DMS53 treated with DMSO at 0.1 percent for 48 hours (cell line): ENCODE data around the gene JMJD6.
"Not testable (repeated sequence)": the region's sequence is repeated elsewhere in the genome, so short reads cannot be mapped to it uniquely, and the experiment has no call there.

Source experiments
- DNase-seq: peaks from one replicate; lab custom pipeline; 2025; ENCODE audit not compliant: unreplicated experiment; lab: John Stamatoyannopoulos, UW

JMJD6 gene

DNA sequence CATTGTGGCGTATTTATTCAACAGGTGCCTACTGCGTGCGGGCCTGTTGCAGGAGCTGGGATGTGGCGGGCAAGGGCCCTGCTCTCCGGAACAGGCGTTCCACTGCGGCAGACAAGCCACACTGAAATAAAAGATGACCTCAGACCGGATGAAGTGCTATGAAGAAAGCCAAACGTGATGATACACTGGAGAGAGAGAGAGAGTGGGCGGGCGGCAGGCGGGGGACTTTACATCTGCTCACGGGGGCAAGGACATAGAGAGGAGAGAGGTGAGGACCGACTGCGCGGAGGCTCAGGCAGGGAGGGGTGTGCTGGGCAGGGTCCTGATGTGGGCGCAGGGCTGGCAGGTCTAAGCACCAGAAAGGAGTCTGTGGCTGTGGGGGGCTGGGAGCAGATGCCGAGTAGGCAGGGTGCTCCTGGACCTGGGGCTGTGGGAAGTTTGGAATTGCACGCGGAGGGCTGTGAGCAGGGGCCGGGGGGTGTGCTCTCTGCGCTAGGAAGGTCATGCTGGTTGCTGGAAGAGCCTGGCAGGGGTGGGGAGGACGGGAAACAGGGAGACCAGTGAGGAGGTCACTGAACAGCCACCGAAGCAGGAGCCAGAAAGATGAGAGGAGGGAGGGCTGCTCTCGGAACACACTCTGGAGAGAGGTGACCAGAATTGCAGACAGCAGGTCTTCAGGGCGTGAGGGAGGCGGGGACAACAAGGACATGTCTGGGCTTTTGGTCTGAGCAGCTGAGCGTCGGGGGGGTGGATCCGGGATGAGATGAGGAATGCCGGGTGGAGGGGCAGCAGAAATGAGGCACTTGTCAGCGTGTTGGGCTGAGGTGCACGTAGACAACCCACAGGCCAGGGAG, 25.6 kb downstream of the JMJD6 start:
- DNase-seq: no peak

DNA sequence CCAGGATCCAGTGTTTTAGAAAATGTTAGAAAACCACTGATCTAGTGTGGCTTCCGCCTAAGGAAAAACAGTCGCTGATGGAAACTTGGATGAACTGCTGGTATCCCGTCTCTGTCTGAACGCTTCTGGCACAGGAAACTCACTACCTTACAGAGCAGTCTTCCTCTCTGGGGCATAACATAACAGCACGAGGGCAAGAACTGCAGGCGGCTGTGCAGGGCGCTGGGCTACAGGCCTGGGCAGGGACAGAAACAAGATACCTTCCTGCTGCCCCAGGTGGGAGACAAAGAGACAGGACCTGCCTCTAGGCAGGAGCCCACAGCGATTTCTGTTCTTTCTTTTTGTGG, 26.2 kb downstream of the JMJD6 start:
- DNase-seq: no peak

DNA sequence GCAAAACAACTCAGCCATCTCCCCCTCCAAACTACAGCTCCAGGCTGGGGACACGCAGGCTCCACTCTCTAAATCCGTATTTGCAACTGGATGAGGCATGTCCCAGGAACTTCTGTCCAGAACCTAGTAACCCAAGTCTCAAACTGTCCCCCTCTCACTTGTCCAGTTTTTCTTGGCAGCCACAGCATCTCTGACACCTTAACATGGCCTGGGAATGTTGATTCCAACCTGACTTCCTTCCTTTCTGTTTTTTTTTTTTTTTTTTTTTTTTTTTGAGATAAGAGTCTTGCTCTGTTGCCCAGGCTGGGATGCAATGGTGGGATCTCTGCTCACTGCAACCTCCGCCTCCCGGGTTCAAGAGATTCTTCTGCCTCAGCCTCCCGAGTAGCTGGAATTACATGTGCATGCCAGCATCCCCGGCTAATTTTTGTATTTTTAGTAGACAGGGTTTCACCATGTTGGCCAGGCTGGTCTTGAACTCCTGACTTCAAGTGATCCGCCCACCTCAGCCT, 27.9 kb downstream of the JMJD6 start:
- not testable (repeated sequence) for DNase-seq

DNA sequence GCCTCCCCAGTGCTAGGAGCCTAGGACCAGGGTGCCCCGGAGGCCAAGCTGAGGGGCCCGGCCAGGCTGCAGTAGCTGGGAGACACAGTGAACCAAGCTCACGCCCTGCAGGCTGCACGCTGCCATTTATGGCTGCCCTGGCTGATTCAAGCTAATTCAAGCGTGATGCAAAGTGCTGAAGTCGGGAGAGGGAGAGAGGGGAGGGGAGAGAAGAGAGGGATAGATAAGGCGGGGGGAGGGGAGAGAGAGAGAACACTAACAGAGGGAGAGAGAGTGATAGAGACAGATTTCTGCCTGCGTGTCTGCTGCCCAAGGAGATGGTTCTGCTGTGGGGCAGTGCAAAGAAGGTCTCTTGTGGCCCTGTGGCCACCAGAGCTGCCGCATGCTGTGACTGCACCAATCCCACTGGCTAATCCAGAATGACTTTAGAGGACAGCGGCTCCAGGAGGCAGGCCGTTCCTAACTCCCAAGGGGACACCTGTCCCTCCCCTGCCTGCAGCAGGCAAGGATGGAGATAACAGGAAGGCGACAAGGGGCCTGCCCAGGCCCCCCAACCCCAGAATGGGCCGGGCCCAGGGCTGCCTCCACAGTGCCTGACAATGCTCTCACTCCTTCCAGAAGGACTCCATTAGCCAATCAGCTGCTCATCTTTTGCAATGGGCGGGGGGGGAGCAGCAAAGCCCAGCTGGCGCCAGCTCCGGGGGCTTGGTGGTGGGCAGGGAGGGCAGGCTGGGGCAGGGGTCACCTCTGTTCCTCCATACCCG, 28.5 kb downstream of the JMJD6 start:
- DNase-seq: no peak

DNA sequence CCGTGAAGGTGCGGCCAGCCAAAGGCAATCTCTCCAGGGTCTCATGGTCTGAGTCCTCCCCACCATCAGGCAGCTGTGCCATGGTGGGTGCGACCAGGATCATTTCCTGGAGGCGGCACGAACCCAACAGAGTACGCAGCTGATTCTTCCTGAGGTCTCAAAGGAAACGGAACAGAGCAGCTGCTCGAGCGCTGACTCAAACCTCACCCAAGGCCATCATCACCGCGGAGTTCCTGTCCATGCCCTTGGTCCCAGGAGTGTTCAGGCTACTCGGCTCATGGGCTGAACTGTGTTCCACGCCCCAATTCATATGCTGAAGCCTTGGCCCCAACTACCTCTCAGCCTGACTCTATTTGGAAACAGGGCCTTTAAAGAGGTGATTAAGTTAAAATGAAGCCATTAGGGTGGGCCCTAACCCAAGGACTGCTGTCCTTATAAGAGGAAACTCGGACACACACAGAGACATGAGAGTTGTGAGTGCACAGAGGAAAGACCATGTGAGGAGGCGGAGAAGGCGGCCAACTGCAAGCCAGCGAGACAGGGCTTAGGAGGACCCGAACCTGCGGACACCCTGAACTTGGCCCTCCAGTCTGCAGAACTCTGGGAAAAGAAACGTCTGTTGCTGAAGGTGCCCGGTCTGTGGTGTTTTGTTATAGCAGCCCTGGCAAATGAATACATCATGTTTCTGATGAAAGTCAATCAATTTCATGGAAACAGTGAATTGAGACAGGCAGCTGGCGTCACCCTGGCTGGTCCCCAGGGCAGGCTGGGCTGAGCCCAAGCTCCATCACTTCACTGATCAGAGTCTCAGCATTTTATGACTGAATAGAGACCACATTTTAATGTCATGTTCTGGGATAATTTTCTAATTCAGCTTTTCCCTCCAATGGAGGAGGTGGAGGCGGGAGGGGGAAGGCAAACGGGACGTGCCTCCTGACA, 29.4 kb downstream of the JMJD6 start:
- no peak for DNase-seq

DNA sequence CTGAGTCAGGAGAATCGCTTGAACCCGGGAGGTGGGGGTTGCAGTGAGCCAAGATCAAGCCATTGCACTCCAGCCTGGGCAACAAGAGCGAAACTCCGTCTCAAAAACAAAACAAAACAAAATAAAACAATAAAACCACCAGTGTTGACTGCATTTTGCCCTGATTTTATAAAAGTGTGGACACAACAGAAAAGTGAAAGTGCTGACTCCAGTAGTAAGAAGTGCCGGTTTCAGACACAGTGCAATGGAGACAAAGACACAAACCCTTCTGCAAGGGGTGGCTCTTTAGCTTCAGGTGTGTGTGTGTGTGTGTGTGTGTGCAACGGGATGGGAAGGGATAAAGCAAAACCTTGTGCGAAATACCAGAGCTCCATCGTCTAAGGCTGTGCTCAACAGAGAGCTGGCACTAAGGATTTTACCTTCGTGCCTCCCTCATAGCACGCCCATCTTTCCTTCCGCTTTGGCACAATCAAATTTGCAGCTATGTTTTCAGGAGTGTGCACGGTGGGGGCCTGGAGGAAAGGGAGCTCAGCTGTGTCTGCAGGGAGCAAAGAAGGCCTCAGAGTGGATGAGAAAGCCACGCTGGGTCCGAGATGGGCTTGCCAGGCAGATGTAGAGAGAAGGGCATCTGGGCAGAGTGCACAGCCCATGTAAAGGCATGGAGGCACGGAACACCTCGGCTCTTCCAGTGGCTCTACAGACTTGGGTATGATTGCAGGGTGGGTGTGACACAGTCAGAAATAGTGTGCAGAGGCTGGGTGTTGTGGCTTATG, 31.2 kb downstream of the JMJD6 start:
- DNase-seq: no peak

DNA sequence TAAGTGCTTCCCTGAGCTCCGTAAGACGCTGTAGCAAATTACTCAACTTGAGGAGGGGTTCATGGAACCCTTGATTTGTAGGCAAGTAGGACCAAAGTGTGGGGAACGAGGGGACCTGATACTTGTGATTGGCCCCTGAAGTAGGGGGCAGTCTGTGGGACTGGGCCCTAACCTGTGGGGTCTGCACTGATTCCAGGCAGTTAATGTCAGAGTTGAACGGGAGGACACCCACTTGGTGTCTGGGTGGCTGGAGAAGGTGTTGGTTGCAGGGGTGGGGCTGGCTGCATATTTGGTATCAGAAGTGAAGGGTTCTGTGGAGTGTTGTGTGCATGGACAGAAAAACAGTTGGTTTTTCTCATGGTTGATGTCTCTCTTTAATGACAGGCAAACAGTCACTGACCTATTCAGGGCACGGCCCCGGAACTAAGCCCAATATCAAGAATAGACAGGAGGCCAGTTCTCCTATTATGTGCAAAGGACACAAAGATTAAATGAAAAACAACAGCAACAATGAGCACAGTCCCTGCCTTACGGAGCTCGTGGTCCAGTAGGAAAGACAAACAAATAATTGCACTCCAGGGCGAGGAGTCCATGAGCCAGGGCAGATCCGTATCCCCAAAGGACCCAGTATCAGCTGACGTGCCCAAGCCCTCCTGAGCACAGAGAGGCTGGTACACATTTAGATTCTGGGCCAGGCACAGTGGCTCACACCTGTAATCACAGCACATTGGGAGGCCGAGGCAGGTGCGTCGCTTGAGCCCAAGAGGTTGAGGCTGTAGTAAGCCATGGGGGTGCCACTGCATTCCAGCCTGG, 34.8 kb downstream of the JMJD6 start:
- DNase-seq: no peak

DNA sequence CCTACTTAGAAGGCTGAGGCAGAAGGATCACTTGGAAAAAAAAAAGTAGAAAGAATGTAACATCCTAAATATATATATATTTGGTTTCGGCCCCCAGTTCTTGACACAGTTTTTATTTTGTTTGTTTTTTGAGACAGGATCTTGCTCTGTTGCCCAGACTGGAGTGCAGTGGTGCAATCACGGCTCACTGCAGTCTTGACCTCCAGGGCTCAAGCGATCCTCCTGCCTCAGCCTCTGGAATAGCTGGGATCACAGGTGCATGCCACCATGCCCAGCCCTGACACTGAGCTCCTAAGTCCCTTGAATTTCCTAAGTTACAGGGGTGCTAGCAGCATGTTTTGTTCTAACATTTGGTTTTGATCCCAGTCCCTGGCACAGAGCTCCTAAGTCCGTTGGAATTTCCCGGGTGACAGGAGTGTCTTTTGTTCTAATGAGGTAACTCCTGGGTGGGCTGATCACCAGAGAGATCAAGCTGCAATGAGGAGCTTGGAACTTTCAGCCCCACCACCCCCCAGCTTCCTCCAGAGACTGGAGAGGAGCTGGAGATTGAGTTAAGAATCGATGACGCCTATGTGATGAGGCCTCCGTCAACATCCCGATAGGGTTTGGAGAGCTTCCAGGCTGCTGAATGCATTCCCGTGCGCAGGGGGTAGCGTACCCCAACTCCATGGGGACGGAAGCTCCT, 35.7 kb downstream of the JMJD6 start:
- no peak for DNase-seq

DNA sequence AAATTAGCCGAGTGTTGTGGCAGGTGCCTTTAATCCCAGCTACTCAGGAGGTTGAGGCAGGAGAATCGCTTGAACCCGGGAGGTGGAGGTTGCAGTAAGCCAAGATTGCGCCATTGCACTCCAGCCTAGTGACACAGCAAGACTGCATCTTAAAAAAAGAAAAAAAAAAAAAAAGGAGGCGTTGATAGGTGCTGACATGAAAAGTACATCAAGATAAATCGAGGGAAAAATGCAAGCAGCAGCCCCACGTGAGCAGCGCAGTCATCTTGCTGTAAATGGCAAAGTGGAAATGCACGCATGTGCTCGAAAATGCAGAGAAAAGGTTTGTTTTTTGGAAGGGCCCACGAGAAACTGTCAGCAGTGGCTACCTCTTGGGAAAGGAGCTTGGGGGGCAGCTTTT, 36.5 kb downstream of the JMJD6 start:
- DNase-seq: no peak

DNA sequence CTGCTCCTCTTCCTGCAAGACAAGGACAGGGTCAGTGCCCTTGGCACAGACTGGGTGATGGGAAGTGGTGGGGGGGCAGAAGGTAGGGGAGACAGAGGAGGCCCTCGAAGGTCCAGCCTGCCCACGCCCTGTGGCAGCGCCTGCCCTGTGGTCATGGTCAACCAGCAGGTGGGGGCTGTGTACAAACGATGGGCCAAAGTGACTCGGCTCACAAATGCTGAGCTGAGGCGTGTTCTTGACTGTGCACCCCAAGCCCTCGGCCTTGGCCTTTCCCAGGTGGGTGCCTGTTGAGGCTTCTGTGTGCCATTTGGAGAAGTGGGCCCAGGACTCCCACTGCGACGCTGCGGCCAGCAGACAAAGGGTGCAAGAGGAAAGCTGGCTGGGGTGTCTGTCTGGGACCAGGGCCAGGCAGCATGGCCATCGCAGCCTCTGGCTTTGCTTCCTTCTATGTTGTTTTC, 38.2 kb downstream of the JMJD6 start:
- DNase-seq: no peak

DNA sequence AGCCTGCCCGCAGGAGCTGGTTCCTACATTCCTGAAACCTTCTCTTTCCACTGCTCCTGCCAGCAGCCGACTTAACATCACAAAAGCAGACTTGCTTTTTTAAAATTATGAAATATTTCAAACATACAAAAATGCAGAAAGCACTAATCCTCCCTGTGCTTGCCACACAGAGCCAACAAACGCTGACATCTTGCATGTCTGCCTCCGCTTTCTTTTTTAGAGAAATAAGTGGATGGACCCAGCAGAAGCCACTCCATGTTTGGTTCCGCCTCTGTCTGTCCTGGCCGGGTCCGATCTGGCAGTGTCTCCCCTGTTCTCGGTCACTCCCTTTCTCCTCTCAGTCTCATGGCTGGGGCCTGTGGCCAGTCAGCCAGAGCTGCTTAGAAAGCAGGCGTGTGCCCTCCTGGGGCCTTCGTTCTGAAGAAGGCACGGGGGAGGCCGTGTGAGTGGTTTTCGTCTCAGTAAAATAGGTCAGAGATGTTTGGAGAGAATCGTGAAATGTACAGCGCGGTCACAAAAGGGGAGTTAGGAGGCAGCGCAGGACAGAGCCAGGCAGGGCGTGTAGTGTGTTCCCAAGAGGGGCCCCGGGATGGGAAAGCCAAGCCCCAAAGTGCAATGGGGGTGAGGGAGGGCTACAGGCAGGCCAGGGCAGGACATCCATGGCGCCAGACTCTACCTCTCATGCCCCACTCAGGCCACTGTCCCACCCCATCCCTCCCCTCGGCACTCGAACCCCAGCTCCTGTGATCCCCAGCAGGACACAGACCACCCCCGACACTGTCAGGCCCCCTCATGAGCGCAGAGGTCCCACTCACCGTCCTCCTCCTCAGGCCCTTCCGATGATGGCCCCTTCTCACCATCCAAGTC, 38.9 kb downstream of the JMJD6 start:
- no peak for DNase-seq

DNA sequence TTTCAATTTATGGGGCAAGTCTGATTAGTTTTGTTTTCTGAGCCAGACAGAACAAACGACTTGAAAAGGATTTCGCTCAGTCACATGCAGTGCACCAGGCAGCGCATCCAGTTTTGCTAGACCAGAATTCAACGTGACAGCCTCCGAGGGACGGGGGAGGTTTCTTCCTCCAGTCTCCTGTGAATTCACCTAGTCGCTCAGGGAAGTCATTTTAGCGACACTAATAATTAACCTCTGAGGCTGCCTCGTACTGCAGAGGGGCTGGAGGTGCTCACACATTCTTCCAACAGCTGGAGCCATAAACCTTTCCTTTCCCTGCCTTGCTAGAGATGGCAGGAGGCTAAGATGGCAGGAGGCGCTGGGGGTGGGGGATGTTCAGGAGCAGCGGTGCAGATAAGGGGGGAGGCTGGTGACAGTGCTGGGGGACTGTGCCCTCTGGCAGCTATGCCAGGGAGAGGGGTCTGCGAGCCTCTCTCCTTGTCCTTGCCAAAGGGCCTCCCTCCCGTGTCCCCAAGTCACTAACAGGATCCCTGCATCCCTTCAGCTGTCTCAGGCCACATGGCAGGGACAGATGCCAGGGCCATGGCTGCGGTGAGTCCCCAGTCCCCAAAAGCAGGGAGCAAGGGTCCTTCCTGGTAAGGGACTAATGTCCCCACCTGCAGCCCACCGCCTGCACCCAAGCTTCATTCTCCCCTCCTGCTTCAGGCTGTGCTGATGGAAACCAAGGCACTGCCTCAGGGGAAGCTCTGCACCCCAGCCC, 39.7 kb downstream of the JMJD6 start:
- DNase-seq: no peak

DNA sequence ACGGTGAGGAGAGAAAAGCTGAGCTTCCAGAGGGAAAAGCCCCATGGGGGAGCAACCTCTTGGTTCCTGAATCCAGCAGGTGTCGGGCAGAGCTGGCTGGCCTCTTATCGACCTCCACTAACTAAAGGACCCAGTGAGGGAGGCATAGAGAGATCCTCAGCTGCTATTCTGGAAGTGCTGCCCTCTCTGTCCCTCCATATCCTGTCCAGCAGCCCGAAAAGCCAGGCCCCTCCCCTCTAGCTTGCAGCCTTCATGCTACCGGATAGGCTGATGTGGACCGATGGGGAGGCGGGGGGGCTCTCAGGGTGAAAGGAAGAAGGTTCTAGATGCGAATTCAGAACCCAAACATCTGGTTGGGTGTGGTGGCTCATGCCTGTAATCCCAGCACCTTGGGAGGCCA, 40.6 kb downstream of the JMJD6 start:
- DNase-seq: no peak

DNA sequence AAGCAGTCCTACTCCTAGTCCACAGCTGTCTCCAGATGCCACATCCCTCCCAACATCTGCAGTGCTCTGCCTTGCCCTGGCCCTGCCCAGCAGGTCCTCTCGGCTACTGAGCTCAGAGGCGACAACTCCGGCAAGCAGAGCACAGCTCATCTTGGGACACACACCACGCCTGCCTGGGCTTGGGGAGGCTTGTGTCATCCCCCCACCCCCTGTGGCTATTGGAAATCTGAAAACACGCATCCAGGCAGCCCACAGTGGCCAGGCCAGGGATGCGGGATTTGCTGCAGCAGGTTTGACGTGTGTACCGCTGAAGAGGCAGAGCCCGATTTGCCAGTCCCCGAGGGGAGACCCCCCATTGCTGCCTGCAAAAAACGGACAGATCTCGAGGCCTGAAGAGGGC, 41.0 kb downstream of the JMJD6 start:
- DNase-seq: no peak

DNA sequence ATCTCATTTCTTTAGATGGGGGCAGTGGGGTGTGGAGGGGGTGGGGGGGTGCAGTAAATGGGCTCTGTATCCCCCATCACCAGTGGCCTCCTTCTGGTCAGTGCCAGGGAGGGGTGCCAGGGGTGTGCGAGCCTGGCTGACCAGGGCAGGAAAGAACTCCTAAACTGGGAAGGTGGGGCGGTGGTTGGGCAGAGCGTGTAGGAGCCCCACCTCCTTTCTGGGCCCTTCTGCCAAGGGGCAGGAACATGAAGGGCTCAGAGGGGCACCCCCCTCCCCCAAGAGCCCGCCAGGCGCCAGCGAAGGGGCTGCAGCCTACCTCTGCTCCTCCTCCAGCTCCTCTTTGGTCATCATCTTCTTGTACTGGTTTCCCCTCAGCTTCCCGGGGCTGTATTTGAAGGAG, 41.6 kb downstream of the JMJD6 start:
- no peak for DNase-seq

DNA sequence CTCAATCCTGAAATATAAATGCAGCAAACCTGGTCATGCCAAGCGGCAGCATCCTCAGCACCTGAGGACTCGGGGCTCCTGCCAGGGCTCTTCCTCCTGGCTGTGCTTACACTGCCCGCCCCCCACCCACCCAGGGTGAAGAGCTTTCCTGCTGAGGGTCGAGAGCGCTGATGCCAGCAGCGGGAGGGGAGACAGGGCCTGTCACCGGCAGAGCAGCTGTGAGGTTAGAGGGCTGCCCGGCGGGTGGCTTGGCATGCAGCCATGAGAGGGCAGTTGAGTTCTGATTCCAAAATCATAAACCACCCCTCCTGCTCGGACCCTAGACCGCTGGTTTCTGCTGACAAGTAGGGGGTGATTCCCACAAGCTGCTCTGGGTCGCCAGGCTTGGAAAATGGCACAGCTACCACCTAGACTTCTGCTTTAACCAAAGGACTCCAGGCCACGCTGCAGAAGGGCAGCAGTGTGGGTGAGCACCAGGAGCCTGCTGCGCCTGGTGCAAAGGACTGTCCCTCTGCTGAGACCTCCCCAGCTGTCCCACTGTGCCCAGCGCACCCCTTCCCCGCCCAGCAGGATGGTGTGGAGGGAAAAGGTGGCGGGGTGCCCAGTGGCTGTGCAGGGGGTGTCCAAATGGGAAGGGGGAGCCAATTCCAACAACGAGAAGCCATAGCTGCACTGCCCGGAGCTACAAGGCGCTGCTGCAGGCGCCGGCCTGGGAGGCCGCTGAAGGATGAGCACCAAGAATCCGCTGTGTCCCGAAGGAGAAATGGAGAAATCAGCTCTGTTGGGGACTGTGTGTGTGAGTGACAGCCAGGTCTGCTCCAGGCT, 42.3 kb downstream of the JMJD6 start:
- no peak for DNase-seq
